ENCODE results near the gene GRAMD1B. TPM values are rescaled to one million over a fixed set of nuclear protein-coding genes. Genes with fewer than 3 reads are reported as not detected.
"Not testable (repeated sequence)": the region's sequence is repeated elsewhere in the genome, so short reads cannot be mapped to it uniquely, and the experiment has no call there.

Gene GRAMD1B
- total RNA-seq, 2 experiments from 2014 or later, result 91.6 to 91.8 TPM

DNA sequence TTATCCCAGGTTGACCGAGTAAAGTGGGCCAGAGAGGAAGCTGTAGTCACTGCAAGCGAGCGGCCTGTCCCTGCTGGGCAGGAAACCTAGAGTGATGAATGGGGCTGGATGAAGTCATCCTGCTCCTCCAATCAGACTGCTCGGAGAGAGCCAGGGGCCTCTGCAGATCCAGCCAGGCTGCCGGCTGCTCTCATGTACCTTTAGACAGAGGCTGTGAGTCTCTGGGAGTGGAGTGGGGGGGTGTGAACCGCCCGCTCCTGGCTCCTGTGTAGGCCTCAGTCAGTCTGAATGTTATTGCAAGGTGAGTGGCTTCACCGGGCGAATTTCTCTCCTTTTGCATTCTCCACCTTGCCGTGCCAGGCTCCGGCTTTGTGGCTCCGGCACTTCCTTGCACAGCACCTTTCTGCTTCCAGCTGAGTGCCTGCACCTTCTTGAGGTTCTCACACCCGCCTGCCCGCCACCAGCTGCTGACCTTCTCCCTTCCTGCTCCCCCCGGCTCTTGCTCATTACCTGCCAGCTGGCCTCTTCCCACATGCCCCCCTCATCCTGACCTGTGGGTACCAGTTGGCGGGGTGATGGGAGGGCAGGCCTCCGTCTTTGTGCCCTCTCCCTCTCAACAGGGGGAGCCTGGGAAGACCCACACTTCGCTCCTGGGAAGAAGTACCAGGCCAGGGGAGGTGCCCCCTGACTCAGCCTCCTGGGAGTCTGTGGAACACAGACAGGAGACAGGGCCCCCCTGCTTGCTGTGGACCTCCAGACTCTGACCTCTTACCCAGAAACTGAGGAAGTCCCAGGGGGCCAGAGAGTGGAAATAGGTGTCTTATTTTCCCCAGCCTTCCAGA lies 79.9 kb downstream of the GRAMD1B start:
- H3K4me3 Mint-ChIP-seq, result no peak overlapping the region
- no peak overlapping the region for H3K27ac Mint-ChIP-seq
- no peaks in the 10 kb centered on the region for H3K27me3 Mint-ChIP-seq
- H3K36me3 Mint-ChIP-seq (ENCODE audit: low read depth), result peaks cover 39% of the 10 kb centered on the region
- DNase-seq, result no peak
- peaks cover 51% of the 10 kb centered on the region for H3K4me1 Mint-ChIP-seq
- H3K9me3 Mint-ChIP-seq, result no peaks in the 10 kb centered on the region
- POLR2A ChIA-PET, result no interaction called here
- CTCF ChIA-PET, result interaction anchor here (1.1 to 1.9 kb wide), 6 partner anchors 8 to 104 kb away, joined by 3 to 10 read pairs (median 4); no protein-coding TSS in a partner anchor

- Mint-ChIP-seq H3K27ac (no peak overlapping the region), H3K9me3 (no peaks in the 10 kb centered on the region), H3K4me3 (no peak overlapping the region), H3K27me3 (no peaks in the 10 kb centered on the region), H3K36me3 (ENCODE audit: low read depth) (peaks cover 43% of the 10 kb centered on the region), H3K4me1 (peaks cover 52% of the 10 kb centered on the region)
- ChIA-PET CTCF (interaction anchor here (1.1 to 1.9 kb wide), 7 partner anchors 9 to 153 kb away, joined by 3 to 10 read pairs (median 3); no protein-coding TSS in a partner anchor), POLR2A (no interaction called here)
- DNase-seq, result no peak
Observed at GRCh38 chr11:123510579-123510905, 80.5 kb downstream of the GRAMD1B start.

DNA sequence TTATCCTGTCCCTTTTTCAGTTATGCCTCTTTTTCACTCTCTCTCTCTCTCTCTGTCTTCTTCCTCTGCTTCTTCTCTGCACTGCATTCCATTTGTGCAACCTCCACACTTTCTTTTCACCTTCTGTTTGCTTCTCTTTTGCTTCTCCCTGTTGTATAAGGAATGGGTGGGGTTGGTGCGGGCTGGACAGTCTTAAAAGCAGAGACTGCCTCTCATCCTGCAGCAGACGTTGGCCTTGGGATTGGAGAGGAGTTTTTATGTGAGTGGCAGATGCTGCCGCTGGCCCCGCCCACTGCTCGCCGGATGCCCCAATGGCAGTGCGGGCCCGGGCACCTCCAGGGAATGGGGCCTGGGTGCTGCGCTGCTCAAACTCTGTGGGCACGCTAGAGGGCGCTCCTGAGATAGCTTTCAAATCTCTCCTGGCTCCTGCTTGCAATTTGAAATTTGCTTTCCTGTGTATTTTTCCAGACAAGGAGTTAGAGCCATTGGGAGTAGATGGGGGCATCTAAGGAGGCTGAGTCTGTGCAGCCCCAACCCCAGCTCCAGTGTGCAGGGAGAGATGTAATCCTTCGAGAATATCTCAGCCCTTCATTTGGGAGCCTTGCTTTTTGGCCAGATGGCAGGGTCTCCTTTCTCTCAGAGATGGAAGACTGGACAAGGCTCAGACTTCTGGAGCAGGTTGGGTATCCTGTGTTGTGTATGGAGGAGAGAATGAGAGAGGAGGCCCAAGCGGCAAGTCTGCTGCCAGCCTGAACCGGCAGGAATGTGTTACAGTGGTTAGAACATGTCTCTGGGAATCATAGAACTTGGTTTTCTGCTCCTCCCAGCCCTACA lies 81.2 kb downstream of the GRAMD1B start:
- Mint-ChIP-seq H3K27me3 (no peaks in the 10 kb centered on the region), H3K9me3 (no peaks in the 10 kb centered on the region), H3K36me3 (ENCODE audit: low read depth) (peaks cover 38% of the 10 kb centered on the region), H3K4me3 (no peak overlapping the region), H3K4me1 (peaks cover 48% of the 10 kb centered on the region), H3K27ac (peak overlapping the region; percentile 23)
- peak; percentile 78 for DNase-seq
- ChIA-PET CTCF (interaction anchor here (0.6 to 2.3 kb wide), 23 partner anchors 8 to 250 kb away, joined by 3 to 12 read pairs (median 3); no protein-coding TSS in a partner anchor), POLR2A (interaction anchor here (1.0 kb wide), 1 partner anchor 10 kb away, joined by 3 read pairs; no protein-coding TSS in a partner anchor)

- H3K27me3 Mint-ChIP-seq, POLR2A ChIA-PET, H3K9me3 Mint-ChIP-seq, H3K4me3 Mint-ChIP-seq, DNase-seq, H3K27ac Mint-ChIP-seq: not testable (repeated sequence)
- peaks cover 60% of the 10 kb centered on the region for H3K4me1 Mint-ChIP-seq
- CTCF ChIA-PET, result interaction anchor here (1.2 to 2.3 kb wide), 3 partner anchors 10 to 41 kb away, joined by 3 to 12 read pairs (median 11); no protein-coding TSS in a partner anchor
- peaks cover 43% of the 10 kb centered on the region for H3K36me3 Mint-ChIP-seq (ENCODE audit: low read depth)
Observed at GRCh38 chr11:123513309-123513708, 83.2 kb downstream of the GRAMD1B start.

GRCh38 chr11:123516238-123516637 lies 86.2 kb downstream of the GRAMD1B start:
- ChIA-PET POLR2A (interaction anchor here (0.6 kb wide), 1 partner anchor 209 kb away, joined by 3 read pairs; no protein-coding TSS in a partner anchor), CTCF (interaction anchor here (0.5 to 1.2 kb wide), 2 partner anchors 12 to 255 kb away, joined by 3 read pairs; no protein-coding TSS in a partner anchor)
- no peak for DNase-seq
- Mint-ChIP-seq H3K4me1 (peaks cover 57% of the 10 kb centered on the region), H3K9me3 (peaks cover 2% of the 10 kb centered on the region), H3K27ac (no peak overlapping the region), H3K27me3 (no peaks in the 10 kb centered on the region), H3K4me3 (no peak overlapping the region), H3K36me3 (ENCODE audit: low read depth) (peaks cover 56% of the 10 kb centered on the region)

GRCh38 chr11:123517559-123518364 lies 87.7 kb downstream of the GRAMD1B start:
- ChIA-PET POLR2A (no interaction called here), CTCF (no interaction called here)
- peaks cover 2% of the 10 kb centered on the region for H3K9me3 Mint-ChIP-seq
- DNase-seq, result no peak
- no peak overlapping the region for H3K4me3 Mint-ChIP-seq
- H3K27ac Mint-ChIP-seq, result no peak overlapping the region
- H3K4me1 Mint-ChIP-seq, result peaks cover 50% of the 10 kb centered on the region
- no peaks in the 10 kb centered on the region for H3K27me3 Mint-ChIP-seq
- peaks cover 56% of the 10 kb centered on the region for H3K36me3 Mint-ChIP-seq (ENCODE audit: low read depth)

DNA sequence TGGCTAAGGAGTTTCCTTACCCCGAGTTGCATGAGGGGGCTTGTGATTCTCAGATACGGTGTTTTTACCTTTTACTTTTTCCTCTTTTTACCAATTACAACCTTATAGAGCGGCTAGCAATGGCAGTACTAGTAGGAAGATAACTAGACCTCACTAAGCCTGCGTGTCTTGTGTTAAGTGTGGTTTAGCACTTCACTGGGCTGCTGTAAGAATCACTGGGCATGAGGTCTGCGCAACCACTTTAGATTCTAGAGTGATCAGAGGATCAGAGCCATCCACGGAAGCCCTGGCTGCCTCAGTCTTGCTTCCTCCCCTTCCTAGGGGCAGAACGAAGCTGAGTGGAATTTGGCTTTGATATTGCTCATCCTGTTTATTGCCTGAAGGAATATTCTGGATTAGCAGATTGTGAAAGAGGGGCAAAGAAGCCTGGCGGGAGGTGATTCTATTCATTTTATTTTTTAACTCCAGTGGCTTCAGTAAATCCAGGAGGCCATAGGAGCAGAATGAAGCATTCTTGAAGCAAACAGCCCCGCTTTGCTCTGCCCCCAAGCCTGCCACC lies 88.5 kb downstream of the GRAMD1B start:
- no peaks in the 10 kb centered on the region for H3K27me3 Mint-ChIP-seq
- H3K9me3 Mint-ChIP-seq, result peaks cover 2% of the 10 kb centered on the region
- H3K27ac Mint-ChIP-seq, result no peak overlapping the region
- H3K36me3 Mint-ChIP-seq (ENCODE audit: low read depth), result peaks cover 52% of the 10 kb centered on the region
- H3K4me3 Mint-ChIP-seq, result no peak overlapping the region
- ChIA-PET POLR2A (no interaction called here), CTCF (interaction anchor here (1.7 kb wide), 1 partner anchor 8 kb away, joined by 10 read pairs; no protein-coding TSS in a partner anchor)
- peaks cover 44% of the 10 kb centered on the region for H3K4me1 Mint-ChIP-seq
- no peak for DNase-seq

DNA sequence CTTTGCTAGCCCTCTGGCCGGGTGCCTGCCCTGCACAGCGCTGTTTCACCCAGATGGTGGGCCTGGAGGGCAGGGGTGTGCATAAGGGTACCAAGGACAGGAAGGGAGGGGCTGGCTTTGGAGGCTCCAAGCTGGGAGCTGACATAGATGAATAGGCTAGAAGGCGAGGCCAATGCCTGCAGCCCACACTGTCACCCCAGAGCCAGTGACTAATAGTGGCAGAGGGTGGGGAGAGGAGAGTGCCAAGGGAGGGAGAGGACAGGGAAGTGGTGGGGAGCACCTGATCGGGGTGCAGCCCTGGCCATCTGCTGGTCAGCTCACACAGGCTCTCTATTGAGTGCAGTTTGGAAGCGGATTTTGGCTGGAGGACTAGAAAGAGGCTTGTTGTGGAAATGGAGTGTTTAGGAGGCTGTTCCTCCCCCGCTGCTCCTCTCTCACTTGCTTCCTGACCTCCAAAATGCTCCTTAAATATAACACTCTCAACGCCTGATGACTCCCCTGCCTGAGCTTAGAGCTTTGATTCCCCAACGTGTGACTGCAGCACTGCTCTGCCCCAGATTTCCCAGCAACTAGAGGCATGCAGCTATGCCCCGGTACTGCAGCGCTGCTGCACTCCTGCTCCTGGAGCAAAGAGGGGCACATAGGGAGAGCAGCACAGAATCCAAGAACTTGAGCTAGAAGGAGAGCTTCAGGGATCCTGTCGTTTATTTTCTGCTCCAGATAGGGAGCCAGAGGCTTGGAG lies 89.2 kb downstream of the GRAMD1B start:
- Mint-ChIP-seq H3K27ac (no peak overlapping the region), H3K36me3 (ENCODE audit: low read depth) (peaks cover 46% of the 10 kb centered on the region), H3K9me3 (peaks cover 2% of the 10 kb centered on the region), H3K27me3 (no peaks in the 10 kb centered on the region), H3K4me1 (peaks cover 42% of the 10 kb centered on the region), H3K4me3 (no peak overlapping the region)
- CTCF ChIA-PET, result interaction anchor here (1.7 to 2.1 kb wide), 2 partner anchors 8 to 35 kb away, joined by 8 to 10 read pairs; no protein-coding TSS in a partner anchor
- POLR2A ChIA-PET, result interaction anchor here (0.7 kb wide), 1 partner anchor 650 kb away, joined by 3 read pairs; no protein-coding TSS in a partner anchor
- DNase-seq, result no peak

- CTCF ChIA-PET, result interaction anchor here (1.4 to 2.1 kb wide), 3 partner anchors 9 to 34 kb away, joined by 3 to 10 read pairs (median 8); no protein-coding TSS in a partner anchor
- H3K27me3 Mint-ChIP-seq, result no peaks in the 10 kb centered on the region
- H3K9me3 Mint-ChIP-seq, result peaks cover 2% of the 10 kb centered on the region
- POLR2A ChIA-PET, result interaction anchor here (0.7 kb wide), 1 partner anchor 650 kb away, joined by 3 read pairs; no protein-coding TSS in a partner anchor
- no peak overlapping the region for H3K27ac Mint-ChIP-seq
- DNase-seq, result no peak
- H3K4me3 Mint-ChIP-seq, result no peak overlapping the region
- H3K4me1 Mint-ChIP-seq, result peaks cover 41% of the 10 kb centered on the region
- H3K36me3 Mint-ChIP-seq (ENCODE audit: low read depth), result peaks cover 41% of the 10 kb centered on the region
Observed at GRCh38 chr11:123519797-123520193, 89.7 kb downstream of the GRAMD1B start.

DNA sequence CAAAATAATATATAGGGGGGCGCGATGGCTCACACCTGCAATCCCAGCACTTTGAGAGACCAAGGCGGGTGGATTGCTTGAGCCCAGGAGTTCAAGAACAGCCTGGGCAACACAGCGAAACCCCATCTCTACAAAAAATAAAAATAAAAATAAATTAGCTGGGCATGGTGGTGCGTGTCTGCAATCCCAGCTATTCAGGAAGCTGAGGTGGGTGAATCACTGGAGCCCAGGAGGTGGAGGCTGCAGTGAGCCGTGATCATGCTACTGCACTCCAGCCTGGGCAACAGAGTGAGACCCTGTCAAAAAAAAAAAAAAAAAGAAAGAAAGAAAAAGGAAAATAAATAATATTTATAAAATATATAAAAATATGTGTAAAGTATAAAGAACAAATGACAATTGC lies 90.4 kb downstream of the GRAMD1B start:
- CTCF ChIA-PET, result interaction anchor here (0.9 to 2.1 kb wide), 4 partner anchors 9 to 33 kb away, joined by 3 to 10 read pairs (median 6); no protein-coding TSS in a partner anchor
- H3K27ac Mint-ChIP-seq, H3K4me3 Mint-ChIP-seq, H3K9me3 Mint-ChIP-seq, H3K27me3 Mint-ChIP-seq, DNase-seq, POLR2A ChIA-PET: not testable (repeated sequence)
- peaks cover 35% of the 10 kb centered on the region for H3K4me1 Mint-ChIP-seq
- peaks cover 34% of the 10 kb centered on the region for H3K36me3 Mint-ChIP-seq (ENCODE audit: low read depth)

DNA sequence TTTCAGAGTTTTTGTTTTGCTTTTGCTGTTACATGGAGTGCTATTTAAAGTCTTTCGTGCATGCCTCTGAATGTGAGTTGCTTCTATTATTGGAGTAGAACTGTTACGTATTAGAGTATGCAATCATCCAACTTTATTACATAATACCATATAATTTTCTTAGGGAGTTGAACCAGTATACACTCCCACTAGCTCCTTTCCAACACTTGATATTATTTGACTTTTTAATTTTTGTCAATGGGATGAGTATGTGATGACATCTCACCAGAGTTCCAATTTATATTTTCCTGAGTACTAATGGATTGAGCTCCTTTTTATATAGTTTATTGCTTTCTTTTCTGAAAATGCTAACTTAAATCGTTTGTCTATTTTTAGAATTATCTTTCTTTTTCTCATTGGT lies 90.9 kb downstream of the GRAMD1B start:
- Mint-ChIP-seq H3K27ac (no peak overlapping the region), H3K27me3 (no peaks in the 10 kb centered on the region), H3K4me1 (peaks cover 34% of the 10 kb centered on the region), H3K9me3 (peaks cover 2% of the 10 kb centered on the region), H3K36me3 (ENCODE audit: low read depth) (peaks cover 34% of the 10 kb centered on the region), H3K4me3 (no peak overlapping the region)
- ChIA-PET CTCF (interaction anchor here (0.9 to 2.1 kb wide), 3 partner anchors 10 to 33 kb away, joined by 3 to 8 read pairs (median 3); no protein-coding TSS in a partner anchor), POLR2A (no interaction called here)
- no peak for DNase-seq
